Lower leg skin (tissue), 4 donors: ENCODE data around the gene ZNF778. TPM values are rescaled to one million over a fixed set of nuclear protein-coding genes. Genes with fewer than 3 reads are reported as not detected.
"Not testable (repeated sequence)": the region's sequence is repeated elsewhere in the genome, so short reads cannot be mapped to it uniquely, and the experiment has no call there.

ENCODE experiments used
- DNase-seq, 2 donors: peaks; one replicate each; pipeline ENCODE4 v3.0.0-alpha.2; 2019; ENCODE audit warnings: low spot score in 2 of 2
- H3K4me3 ChIP-seq: fragments of 200-600 bp; sonication (generic); 2 replicates; pipeline ENCODE4 v1.5.1; 2017; ENCODE audit warnings: mild to moderate bottlenecking, low read depth; ENCODE audit not compliant: poor library complexity, severe bottlenecking
- POLR2A ChIP-seq, 2 donors: fragments of 450-650 bp; IDR thresholded peaks; one replicate each; pipeline ENCODE4 v1.6.1; 2016 to 2017; ENCODE audit warnings: antibody characterized with exemption in 2 of 2, mild to moderate bottlenecking in 1 of 2, moderate library complexity in 1 of 2
- WGBS, 2 donors: methylation state at CpG; one replicate each; pipeline ENCODE4 v1.1.5; 2018; 5-methylcytosine and 5-hydroxymethylcytosine counted together
- intact Hi-C: fragments of 100-400 bp; cut with DNase I; formaldehyde crosslinking; loops from one replicate; pipeline ENCODE4 v1.15.0; 2023; ENCODE audit warnings: low total_unique reads
- total RNA-seq, 4 donors: library from RNA; depleted of rRNA; stranded (reverse); fragments of >200 nt; gene quantifications; one replicate each; pipeline ENCODE4 v1.1.0, GENCODE V29; 2016
- TF ChIP-seq, protein P1 (sequence below), 3 donors: fragments of 450-650 bp; IDR thresholded peaks; one replicate each; pipeline ENCODE4 v1.5.1; 2016; ENCODE audit warnings: antibody characterized with exemption in 3 of 3, mild to moderate bottlenecking in 3 of 3, moderate library complexity in 2 of 3

ZNF778 gene
- total RNA-seq, 4 donors from 2014 or later = 10.9 to 34.8 (median 18.1) TPM

DNA sequence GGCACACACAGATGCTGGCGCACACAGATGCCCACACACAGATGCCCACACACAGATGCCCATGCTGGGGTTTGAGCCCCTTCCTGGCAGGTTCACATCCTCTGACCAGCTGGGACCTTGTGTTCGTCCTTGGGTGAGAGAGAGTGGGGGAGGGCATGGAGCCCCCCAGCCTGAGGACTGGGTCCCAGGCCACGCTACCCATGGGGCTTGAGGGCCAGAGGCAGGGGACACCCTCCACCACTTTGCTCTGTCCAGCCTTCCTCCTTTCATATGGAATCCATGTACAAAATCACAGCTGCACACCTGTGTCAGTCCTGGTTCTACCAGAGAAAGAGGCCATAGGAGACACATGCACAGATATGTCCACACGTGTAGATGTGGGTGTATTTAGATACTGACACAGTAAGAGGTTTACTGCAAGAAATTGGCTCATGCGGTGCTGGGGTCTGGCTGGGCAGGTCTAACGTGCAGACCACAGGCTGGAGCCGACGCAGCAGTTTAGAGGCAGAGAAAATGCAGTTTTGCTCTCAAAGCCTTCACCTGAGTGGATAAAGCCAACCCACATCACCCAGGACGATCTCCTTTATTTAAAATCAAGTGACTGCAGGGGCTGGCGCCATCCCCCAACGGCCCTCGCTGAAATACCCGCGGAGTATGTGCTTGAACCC is 28.0 kb upstream of the ZNF778 start:
- no peak for TF ChIP-seq POLR2A (IDR thresholded peaks at IDR 0.05)
- TF ChIP-seq, protein P1, sequence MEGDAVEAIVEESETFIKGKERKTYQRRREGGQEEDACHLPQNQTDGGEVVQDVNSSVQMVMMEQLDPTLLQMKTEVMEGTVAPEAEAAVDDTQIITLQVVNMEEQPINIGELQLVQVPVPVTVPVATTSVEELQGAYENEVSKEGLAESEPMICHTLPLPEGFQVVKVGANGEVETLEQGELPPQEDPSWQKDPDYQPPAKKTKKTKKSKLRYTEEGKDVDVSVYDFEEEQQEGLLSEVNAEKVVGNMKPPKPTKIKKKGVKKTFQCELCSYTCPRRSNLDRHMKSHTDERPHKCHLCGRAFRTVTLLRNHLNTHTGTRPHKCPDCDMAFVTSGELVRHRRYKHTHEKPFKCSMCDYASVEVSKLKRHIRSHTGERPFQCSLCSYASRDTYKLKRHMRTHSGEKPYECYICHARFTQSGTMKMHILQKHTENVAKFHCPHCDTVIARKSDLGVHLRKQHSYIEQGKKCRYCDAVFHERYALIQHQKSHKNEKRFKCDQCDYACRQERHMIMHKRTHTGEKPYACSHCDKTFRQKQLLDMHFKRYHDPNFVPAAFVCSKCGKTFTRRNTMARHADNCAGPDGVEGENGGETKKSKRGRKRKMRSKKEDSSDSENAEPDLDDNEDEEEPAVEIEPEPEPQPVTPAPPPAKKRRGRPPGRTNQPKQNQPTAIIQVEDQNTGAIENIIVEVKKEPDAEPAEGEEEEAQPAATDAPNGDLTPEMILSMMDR (IDR thresholded peaks at IDR 0.05) = no peak
- no peak overlapping the region for H3K4me3 ChIP-seq
- 48 to 59% methylated on average over 14 of the region's 14 CpGs for WGBS, 2 donors
- intact Hi-C loops = no loop called here
- no peak for DNase-seq

DNA sequence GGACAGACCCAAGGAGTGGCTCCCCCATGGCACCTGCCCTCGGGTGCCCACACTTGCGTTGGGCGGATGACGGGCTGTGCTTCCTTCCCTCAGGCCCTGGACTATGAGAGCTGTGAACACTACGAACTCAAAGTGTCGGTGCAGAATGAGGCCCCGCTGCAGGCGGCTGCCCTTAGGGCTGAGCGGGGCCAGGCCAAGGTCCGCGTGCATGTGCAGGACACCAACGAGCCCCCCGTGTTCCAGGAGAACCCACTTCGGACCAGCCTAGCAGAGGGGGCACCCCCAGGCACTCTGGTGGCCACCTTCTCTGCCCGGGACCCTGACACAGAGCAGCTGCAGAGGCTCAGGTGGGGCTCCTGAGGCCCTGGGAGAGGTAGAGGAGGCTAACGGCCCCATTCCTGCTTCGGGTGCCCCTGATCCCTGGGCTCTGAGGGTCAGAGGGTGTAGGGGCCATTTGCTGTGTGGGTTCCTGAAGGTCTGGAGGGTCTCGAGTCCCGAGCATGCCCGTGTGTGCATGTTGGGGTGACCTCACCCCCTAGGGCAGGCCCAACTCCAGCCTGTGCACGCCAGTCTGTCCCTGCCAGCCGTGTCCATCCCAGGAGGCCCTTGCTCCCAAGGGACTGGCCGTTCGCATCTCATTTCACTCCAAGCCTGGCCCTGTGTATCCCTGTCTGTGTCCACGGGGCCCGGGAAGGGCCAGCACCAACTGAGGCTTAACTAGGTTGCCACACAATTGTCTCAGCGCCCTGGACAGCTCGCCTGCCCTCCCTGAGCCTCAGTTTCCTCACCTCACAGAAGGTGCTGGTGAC is 27.1 kb upstream of the ZNF778 start:
- TF ChIP-seq, protein P1 (IDR thresholded peaks at IDR 0.05) = no peak
- no peak for TF ChIP-seq POLR2A (IDR thresholded peaks at IDR 0.05)
- H3K4me3 ChIP-seq = no peak overlapping the region
- DNase-seq = no peak
- WGBS, 2 donors = 49 to 60% methylated on average over 16 to 17 of the region's 28 CpGs
- intact Hi-C loops = no loop called here

GRCh38 chr16:89191033-89191900 is 26.2 kb upstream of the ZNF778 start:
- DNase-seq = no peak
- intact Hi-C loops = no loop called here
- TF ChIP-seq, protein P1 (IDR thresholded peaks at IDR 0.05) = no peak
- TF ChIP-seq POLR2A (IDR thresholded peaks at IDR 0.05) = no peak
- 48 to 59% methylated on average over 26 to 29 of the region's 44 CpGs for WGBS, 2 donors
- H3K4me3 ChIP-seq = no peak overlapping the region

- intact Hi-C loops = no loop called here
- DNase-seq = no peak
- H3K4me3 ChIP-seq = no peak overlapping the region
- WGBS, 2 donors = 2 to 28% methylated on average over 7 of the region's 19 CpGs
- TF ChIP-seq, protein P1 (IDR thresholded peaks at IDR 0.05) = no peak
- no peak for TF ChIP-seq POLR2A (IDR thresholded peaks at IDR 0.05)
These were observed 25.7 kb upstream of the ZNF778 start for GRCh38 chr16:89191901-89192185.

- 5 to 7% methylated on average over 30 to 31 of the region's 63 CpGs for WGBS, 2 donors
- H3K4me3 ChIP-seq, intact Hi-C loops, DNase-seq: not testable (repeated sequence)
These were observed 25.1 kb upstream of the ZNF778 start for GRCh38 chr16:89192186-89192955.
